GM21619 (cell line): ENCODE data around the gene HOXB2.

Source experiments
- ATAC-seq: cut with Tn5 transposase; IDR thresholded peaks from one replicate; pipeline ENCODE4 v1.9.1; 2021; ENCODE audit not compliant: unreplicated experiment

Gene HOXB2

GRCh38 chr17:48494335-48494734, 50.6 kb downstream of the HOXB2 start:
- ATAC-seq, result no peak
